Cardiac muscle cell (in vitro differentiated cells and primary cell): ENCODE results near the gene PKNOX2. TPM values are rescaled to one million over a fixed set of nuclear protein-coding genes. Genes with fewer than 3 reads are reported as not detected.

Source experiments
- DNase-seq, 2 donors: peaks; one replicate each; pipeline versions ENCODE4 v3.0.0 to v3.0.0-alpha.2; 2010 to 2017; ENCODE audit warnings: low read depth in 1 of 2, low spot score in 1 of 2
- H3K27ac ChIP-seq: fragments of 200-600 bp; sonication (generic); 2 replicates; pipeline ENCODE4 v1.5.1; 2016
- H3K27me3 ChIP-seq: fragments of 200-600 bp; sonication (generic); 2 replicates; pipeline ENCODE4 v1.6.0; 2016; ENCODE audit warnings: control low read depth
- H3K36me3 ChIP-seq: fragments of 200-600 bp; sonication (generic); 2 replicates; pipeline ENCODE4 v1.5.1; 2016; ENCODE audit warnings: control low read depth
- H3K4me1 ChIP-seq: fragments of 200-600 bp; sonication (generic); 2 replicates; pipeline ENCODE4 v1.8.1; 2017; ENCODE audit warnings: low read depth, mild to moderate bottlenecking, mixed run types
- H3K4me3 ChIP-seq: fragments of 200-600 bp; sonication (generic); 2 replicates; pipeline ENCODE4 v1.5.1; 2016; ENCODE audit warnings: mild to moderate bottlenecking
- H3K9me3 ChIP-seq: fragments of 200-600 bp; sonication (generic); 2 replicates; pipeline ENCODE4 v1.5.1; 2017; ENCODE audit warnings: low read depth, mild to moderate bottlenecking, control low read depth
- polyA plus RNA-seq: library from polyadenylated mRNA; unstranded; fragments of >200 nt; fragmentation: Nextera tagmentation; extraction: Ambion mirVana; gene quantifications from 2 replicates; pipeline ENCODE4 v1.2.1, GENCODE V29; 2016
- total RNA-seq: library from RNA; depleted of rRNA; stranded (reverse); fragments of >200 nt; gene quantifications from 2 replicates; pipeline ENCODE4 v1.2.3, GENCODE V29; 2016
- TF ChIP-seq, protein P1 (sequence below): IDR thresholded peaks from 2 replicates; pipeline ENCODE4 v1.5.1; 2012; ENCODE audit warnings: low read depth, mild to moderate bottlenecking, low read length

Gene PKNOX2
- total and polyA plus RNA-seq, 2 experiments from 2014 or later: 2.1 to 6.1 TPM

DNA sequence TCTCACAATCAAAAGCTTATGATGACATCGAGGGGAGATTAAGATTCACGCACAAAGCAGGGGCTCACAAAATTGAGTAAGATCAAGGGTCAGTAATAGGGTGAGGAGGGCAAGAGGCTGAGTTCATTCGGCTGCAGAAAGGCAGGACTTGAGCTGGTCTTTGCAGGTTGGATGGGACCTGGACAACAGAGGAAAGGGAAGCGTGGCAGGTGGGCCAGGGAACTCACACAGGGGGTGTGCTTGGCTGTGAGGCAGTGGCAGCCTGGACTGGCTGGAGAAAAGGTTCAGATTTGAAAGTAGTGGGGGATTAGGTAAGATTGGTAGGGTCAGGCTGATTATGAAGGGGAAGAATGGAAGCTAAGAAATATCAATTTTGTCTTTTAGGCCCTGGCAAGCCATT lies 161.6 kb downstream of the PKNOX2 start:
- no peak overlapping the region for H3K27ac ChIP-seq
- H3K4me3 ChIP-seq: no peak overlapping the region
- no peaks in the 10 kb centered on the region for H3K9me3 ChIP-seq
- no peaks in the 10 kb centered on the region for H3K36me3 ChIP-seq
- peaks cover 2% of the 10 kb centered on the region for H3K4me1 ChIP-seq
- no peaks in the 10 kb centered on the region for H3K27me3 ChIP-seq
- no peak for DNase-seq
- TF ChIP-seq, protein P1, sequence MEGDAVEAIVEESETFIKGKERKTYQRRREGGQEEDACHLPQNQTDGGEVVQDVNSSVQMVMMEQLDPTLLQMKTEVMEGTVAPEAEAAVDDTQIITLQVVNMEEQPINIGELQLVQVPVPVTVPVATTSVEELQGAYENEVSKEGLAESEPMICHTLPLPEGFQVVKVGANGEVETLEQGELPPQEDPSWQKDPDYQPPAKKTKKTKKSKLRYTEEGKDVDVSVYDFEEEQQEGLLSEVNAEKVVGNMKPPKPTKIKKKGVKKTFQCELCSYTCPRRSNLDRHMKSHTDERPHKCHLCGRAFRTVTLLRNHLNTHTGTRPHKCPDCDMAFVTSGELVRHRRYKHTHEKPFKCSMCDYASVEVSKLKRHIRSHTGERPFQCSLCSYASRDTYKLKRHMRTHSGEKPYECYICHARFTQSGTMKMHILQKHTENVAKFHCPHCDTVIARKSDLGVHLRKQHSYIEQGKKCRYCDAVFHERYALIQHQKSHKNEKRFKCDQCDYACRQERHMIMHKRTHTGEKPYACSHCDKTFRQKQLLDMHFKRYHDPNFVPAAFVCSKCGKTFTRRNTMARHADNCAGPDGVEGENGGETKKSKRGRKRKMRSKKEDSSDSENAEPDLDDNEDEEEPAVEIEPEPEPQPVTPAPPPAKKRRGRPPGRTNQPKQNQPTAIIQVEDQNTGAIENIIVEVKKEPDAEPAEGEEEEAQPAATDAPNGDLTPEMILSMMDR: no peak

DNA sequence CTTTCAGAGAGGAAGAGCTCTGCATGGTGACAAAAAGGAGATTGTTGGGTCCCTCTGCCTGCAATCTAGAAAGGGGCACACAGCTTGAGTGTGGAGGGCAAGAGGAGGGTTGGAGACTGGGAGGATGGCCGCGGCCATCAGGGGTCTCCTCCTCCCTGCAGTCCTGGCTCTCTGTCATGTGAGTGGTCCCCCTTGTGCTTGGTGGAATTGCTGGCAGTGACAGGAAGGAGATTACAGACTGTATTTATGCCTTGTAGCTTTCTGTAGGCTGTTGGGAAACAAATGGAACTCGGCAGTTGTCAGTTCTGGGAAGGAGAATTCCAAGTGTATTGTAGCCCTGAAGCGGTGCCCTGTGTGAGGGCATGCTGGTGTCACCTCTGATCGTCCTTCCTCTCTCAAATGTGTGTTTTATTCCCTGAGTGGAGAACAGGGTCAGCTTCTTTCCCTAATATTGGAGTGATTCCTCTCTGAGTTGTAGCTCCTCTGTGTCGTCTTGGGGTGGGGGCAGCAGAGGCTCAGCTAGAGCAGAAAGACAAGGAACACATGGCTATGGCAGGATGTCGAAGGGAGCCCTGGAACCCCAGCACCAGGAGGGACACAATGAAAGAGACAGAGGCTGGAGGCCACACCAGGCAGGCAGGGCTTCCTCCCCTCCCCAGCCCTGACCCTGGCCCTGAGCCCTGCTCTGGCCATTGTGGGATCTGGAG lies 163.1 kb downstream of the PKNOX2 start:
- H3K27ac ChIP-seq: no peak overlapping the region
- DNase-seq: no peak
- H3K9me3 ChIP-seq: no peaks in the 10 kb centered on the region
- peaks cover 11% of the 10 kb centered on the region for H3K4me1 ChIP-seq
- H3K36me3 ChIP-seq: no peaks in the 10 kb centered on the region
- TF ChIP-seq, protein P1: no peak
- no peak overlapping the region for H3K4me3 ChIP-seq
- no peaks in the 10 kb centered on the region for H3K27me3 ChIP-seq

DNA sequence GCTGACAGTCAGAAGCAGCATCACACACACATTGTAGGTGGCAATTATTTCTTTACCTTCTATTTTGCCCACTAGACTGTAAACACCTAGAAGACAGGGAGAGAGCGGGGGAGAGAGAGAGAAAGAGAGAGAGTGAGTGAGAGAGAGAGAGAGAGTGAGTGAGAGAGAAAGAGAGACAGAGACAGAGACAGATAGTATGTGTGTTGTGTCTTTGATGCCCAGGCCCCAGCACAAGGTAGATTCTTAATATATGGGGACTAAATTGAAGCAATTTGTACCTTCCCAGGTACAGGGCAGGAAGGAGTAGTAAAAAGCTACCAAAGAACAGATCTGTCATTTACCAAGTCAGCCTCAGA lies 163.7 kb downstream of the PKNOX2 start:
- no peaks in the 10 kb centered on the region for H3K36me3 ChIP-seq
- H3K9me3 ChIP-seq: no peaks in the 10 kb centered on the region
- H3K4me3 ChIP-seq: no peak overlapping the region
- H3K4me1 ChIP-seq: peaks cover 11% of the 10 kb centered on the region
- no peak overlapping the region for H3K27ac ChIP-seq
- TF ChIP-seq, protein P1: no peak
- H3K27me3 ChIP-seq: no peaks in the 10 kb centered on the region
- no peak for DNase-seq

DNA sequence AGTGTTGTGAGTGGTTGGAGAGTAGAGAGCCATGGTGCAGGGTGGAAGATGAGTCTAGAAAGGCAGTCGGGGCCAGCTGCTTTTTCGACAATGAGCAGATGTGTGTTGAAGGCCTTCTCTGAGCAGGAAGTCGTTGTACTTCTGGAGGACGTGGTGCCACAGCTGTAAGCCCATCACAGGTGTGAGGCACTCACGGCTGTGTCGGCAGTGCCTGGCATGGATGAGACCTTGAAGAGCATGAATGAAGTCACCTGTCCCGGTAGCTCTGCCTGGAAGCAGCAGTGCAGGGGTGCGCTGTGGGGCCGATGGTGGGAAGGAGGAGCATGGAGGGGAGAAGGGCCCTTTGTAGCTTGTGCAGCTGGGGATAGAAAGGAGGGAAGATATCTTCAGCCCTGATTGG lies 165.2 kb downstream of the PKNOX2 start:
- Histone ChIP-seq H3K27me3 (no peaks in the 10 kb centered on the region), H3K9me3 (no peaks in the 10 kb centered on the region), H3K27ac (no peak overlapping the region), H3K36me3 (no peaks in the 10 kb centered on the region), H3K4me1 (peaks cover 11% of the 10 kb centered on the region), H3K4me3 (no peak overlapping the region)
- DNase-seq: no peak
- TF ChIP-seq, protein P1: no peak

DNA sequence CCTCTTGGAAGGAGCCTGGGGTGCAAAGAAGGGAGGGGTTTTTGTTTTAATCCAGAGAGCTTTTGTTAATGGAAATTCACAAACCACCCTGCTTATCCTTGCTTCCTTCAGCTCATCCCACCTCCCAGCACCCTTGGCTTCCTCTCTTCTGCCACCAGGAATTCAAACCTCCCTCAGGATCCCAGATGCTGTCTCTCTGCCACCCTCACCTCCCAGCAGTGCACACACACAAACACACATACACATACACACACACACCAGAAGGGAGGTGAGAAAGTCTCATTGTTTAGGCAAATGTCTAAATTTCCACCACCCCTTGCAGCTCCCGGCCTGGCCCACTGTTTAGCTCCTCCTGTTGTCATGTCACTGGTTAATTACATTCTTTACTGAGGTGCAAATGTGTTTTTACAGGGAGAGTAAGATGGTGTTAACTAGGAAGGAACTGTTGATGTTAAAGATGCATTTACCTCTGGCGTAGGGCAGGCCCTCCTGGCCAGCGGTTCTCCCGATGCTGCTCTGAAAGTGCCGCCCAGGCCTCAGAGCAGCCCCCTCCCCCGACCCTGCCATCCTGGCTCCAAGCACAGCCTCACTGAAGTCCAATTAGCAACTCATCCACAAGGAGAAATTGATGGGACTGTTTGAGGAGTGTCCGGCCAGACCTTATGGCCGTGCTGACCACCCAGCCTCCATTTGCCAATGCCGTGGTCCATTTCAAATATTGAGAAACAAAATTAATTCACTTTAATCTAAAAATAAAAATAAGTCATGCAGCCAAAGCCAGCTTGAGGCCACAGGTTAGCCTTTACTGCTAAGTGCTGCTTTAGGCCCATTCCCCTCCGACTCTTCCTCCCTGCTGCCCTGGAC lies 166.1 kb downstream of the PKNOX2 start:
- no peak for DNase-seq
- H3K27ac ChIP-seq: no peak overlapping the region
- H3K36me3 ChIP-seq: no peaks in the 10 kb centered on the region
- no peak overlapping the region for H3K4me3 ChIP-seq
- H3K4me1 ChIP-seq: peaks cover 11% of the 10 kb centered on the region
- TF ChIP-seq, protein P1: no peak
- no peaks in the 10 kb centered on the region for H3K9me3 ChIP-seq
- no peaks in the 10 kb centered on the region for H3K27me3 ChIP-seq
